Lung (tissue), 16 donors: Measurements from ENCODE around the gene RABGAP1L. TPM values are rescaled to one million over a fixed set of nuclear protein-coding genes. Genes with fewer than 3 reads are reported as not detected.

ENCODE experiments used
- ATAC-seq: fragments of 200-7000 bp; cut with Tn5 transposase; one replicate; pipeline ENCODE4 v1.9.1; 2020; ENCODE audit warnings: moderate number of reproducible peaks; ENCODE audit not compliant: insufficient read depth, low FRiP score
- DNase-seq, 3 donors: peaks; one replicate each; pipeline ENCODE4 v3.0.0-alpha.2; 2013 to 2017
- H3K27ac ChIP-seq, 2 donors: one replicate each; pipeline ENCODE4 v1.5.1; 2013; ENCODE audit warnings: mild to moderate bottlenecking in 2 of 2, moderate library complexity in 2 of 2, control low read depth in 1 of 2, inconsistent platforms in 1 of 2, low read depth in 1 of 2, low read length in 1 of 2
- H3K27me3 ChIP-seq, 3 donors: one replicate each; pipeline ENCODE4 v1.5.1; 2013; ENCODE audit warnings: low read length in 2 of 3; ENCODE audit not compliant: control insufficient read depth in 3 of 3, insufficient read depth in 3 of 3
- H3K36me3 ChIP-seq, 4 donors: one replicate each; pipeline ENCODE4 v1.5.1; 2013; ENCODE audit warnings: low read length in 4 of 4, mild to moderate bottlenecking in 1 of 4, moderate library complexity in 1 of 4; ENCODE audit not compliant: control insufficient read depth in 4 of 4, insufficient read depth in 4 of 4
- H3K4me1 ChIP-seq, 5 donors: one replicate each; pipeline ENCODE4 v1.5.1; 2013; ENCODE audit warnings: low read length in 5 of 5, mild to moderate bottlenecking in 2 of 5, moderate library complexity in 1 of 5; ENCODE audit not compliant: control insufficient read depth in 5 of 5, insufficient read depth in 5 of 5
- H3K4me3 ChIP-seq: one replicate; pipeline ENCODE4 v1.5.1; 2013; ENCODE audit warnings: mild to moderate bottlenecking, control low read depth, moderate library complexity
- H3K9ac ChIP-seq, 2 donors: one replicate each; pipeline ENCODE4 v1.5.1; 2013; ENCODE audit warnings: low read length in 2 of 2, control low read depth in 1 of 2; ENCODE audit not compliant: insufficient read depth in 1 of 2
- H3K9me3 ChIP-seq, 4 donors: one replicate each; pipeline ENCODE4 v1.5.1; 2013; ENCODE audit warnings: low read length in 3 of 4, mild to moderate bottlenecking in 1 of 4, moderate library complexity in 1 of 4; ENCODE audit not compliant: control insufficient read depth in 4 of 4, insufficient read depth in 3 of 4
- CTCF ChIP-seq: IDR thresholded peaks from 2 replicates; pipeline ENCODE4 v1.5.1; 2012; ENCODE audit warnings: mild to moderate bottlenecking; ENCODE audit errors: control extremely low read depth, extremely low read depth
- WGBS, 2 donors: extraction: QIAGEN DNeasy Blood & Tissue Kit; methylation state at CpG; one replicate each; pipeline ENCODE4 v1.1.7; 2013; 5-methylcytosine and 5-hydroxymethylcytosine counted together
- long read RNA-seq, 5 donors: transcript quantifications; one replicate each; lab custom pipeline, GENCODE V29; 2026
- polyA plus RNA-seq, 2 donors: library from polyadenylated mRNA; stranded (reverse); fragments of 200-250 nt; gene quantifications; one replicate each; pipeline ENCODE4 v1.2.1, GENCODE V29; 2013
- total RNA-seq, 2 donors: library from RNA; depleted of rRNA in 1 of 2; stranded (reverse); fragments of >200 nt in 1 of 2; gene quantifications; one replicate each; pipeline ENCODE4 v1.2.1, GENCODE V29; 2014 to 2021
- donor health status: control.
- donor health status: control.
- donor health status: Bipolar disorder and iron deficiency.
- donor health status: healthy.
- donor health status: DM: yes; HTN: yes; CAD: no.

Gene RABGAP1L
- total RNA-seq: 100 to 1,000 TPM in 1 of 2 donors, 10 to 100 TPM in 1; 58.2 to 123 TPM
- polyA plus RNA-seq: 10 to 100 TPM; 16.0 to 30.8 TPM
- long read RNA-seq, donor 1, full-length matches to known transcripts: 3 of 8 reads
- long read RNA-seq, donor 1, partial matches to known transcripts: 5 of 8 reads
- long read RNA-seq, donor 1, other reads (novel, unspliced or antisense): 0 of 8 reads
- long read RNA-seq, donor 2, full-length matches to known transcripts: 1 of 1 reads
- long read RNA-seq, donor 2, partial matches to known transcripts: 0 of 1 reads
- long read RNA-seq, donor 2, other reads (novel, unspliced or antisense): 0 of 1 reads
- long read RNA-seq, donor 3, full-length matches to known transcripts: 1 of 1 reads
- long read RNA-seq, donor 3, partial matches to known transcripts: 0 of 1 reads
- long read RNA-seq, donor 3, other reads (novel, unspliced or antisense): 0 of 1 reads
- long read RNA-seq, donor 4: 0 reads
- long read RNA-seq, donor 5, partial matches to known transcripts: 0 of 3 reads
- long read RNA-seq, donor 5, other reads (novel, unspliced or antisense): 0 of 3 reads

- 0% methylated on average over 84 to 98 of the region's 98 CpGs for WGBS, 2 donors
- Histone ChIP-seq H3K27ac (peak within 1 kb of the TSS; percentile 90 to 97), H3K36me3 (no peaks in the 10 kb centered on the region), H3K4me3 (peak within 1 kb of the TSS; percentile 79), H3K9ac (peak within 1 kb of the TSS; percentile 70 to 81), H3K4me1 (peaks cover 0 to 12% (median 4%) of the 10 kb centered on the region in 5 donors), H3K9me3 (no peaks in the 10 kb centered on the region), H3K27me3 (no peaks in the 10 kb centered on the region)
- ATAC-seq (peak; percentile 99), DNase-seq (peak; percentile 97 to 99 (median 97))
- TF ChIP-seq CTCF: no peak
Observed at GRCh38 chr1:174159252-174160108, at the start of gene RABGAP1L. TSS of gene RABGAP1L (plus strand) at chr1:174159520.

- ATAC-seq (no peak), DNase-seq (no peak)
- Histone ChIP-seq H3K4me1 (peaks cover 0 to 7% (median 0%) of the 10 kb centered on the region in 5 donors), H3K36me3 (no peaks in the 10 kb centered on the region), H3K9ac (no peak overlapping the region), H3K9me3 (no peaks in the 10 kb centered on the region), H3K27me3 (no peaks in the 10 kb centered on the region), H3K4me3 (no peak overlapping the region), H3K27ac (no peak overlapping the region)
- WGBS, 2 donors: 11 to 67% methylated on average over 1 of the region's 1 CpG
- TF ChIP-seq CTCF: no peak
Observed at GRCh38 chr1:174110053-174110452, 49.3 kb upstream of the RABGAP1L start.

GRCh38 chr1:174112489-174113162 is 46.7 kb upstream of the RABGAP1L start:
- Histone ChIP-seq H3K27ac (no peak overlapping the region), H3K4me3 (no peak overlapping the region), H3K27me3 (no peaks in the 10 kb centered on the region), H3K9ac (no peak overlapping the region), H3K4me1 (peaks cover 0 to 7% (median 0%) of the 10 kb centered on the region in 5 donors), H3K9me3 (no peaks in the 10 kb centered on the region), H3K36me3 (no peaks in the 10 kb centered on the region)
- no peak for TF ChIP-seq CTCF
- ATAC-seq (no peak), DNase-seq (peak in 2 of 3 donors; percentile 4 to 20)
- WGBS, 2 donors: 45 to 66% methylated on average over 5 of the region's 5 CpGs
